ENCODE results near the gene CDKAL1.

GRCh38 chr6:21102201-21102600 is 567.9 kb downstream of the CDKAL1 start:
- no peak for TF ChIP-seq EZH2 (IDR thresholded peaks at IDR 0.05; ENCODE audit: low read length, unreplicated experiment)
- no peak for TF ChIP-seq CTCF (conservative IDR thresholded peaks at IDR 0.05; ENCODE audit: low read depth, low read length)
